Effector CD8-positive, alpha-beta T cell (primary cell): ENCODE measurements around the gene ABHD15.

Source experiments
- DNase-seq: peaks from one replicate; lab custom pipeline; 2025; lab: John Stamatoyannopoulos, UW

Gene ABHD15

DNA sequence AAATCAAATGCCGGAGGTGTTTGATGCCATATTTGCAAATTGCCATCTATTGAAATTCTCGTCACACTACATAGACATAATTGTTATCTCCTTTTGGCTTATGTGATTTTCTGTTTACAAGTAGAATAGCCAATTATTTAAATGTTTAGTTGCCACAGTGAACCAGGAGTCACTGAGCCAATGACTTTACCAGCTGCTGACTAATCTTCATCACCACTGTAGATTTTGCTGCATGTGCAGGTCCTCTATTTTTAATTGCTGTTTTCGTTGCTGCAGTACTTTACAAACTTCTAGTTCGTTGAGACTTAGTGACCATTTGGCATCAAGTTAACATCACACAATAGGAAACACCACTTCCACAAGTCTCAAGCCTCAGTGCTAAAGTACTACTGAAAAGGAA is 22.8 kb downstream of the ABHD15 start:
- no peak for DNase-seq

DNA sequence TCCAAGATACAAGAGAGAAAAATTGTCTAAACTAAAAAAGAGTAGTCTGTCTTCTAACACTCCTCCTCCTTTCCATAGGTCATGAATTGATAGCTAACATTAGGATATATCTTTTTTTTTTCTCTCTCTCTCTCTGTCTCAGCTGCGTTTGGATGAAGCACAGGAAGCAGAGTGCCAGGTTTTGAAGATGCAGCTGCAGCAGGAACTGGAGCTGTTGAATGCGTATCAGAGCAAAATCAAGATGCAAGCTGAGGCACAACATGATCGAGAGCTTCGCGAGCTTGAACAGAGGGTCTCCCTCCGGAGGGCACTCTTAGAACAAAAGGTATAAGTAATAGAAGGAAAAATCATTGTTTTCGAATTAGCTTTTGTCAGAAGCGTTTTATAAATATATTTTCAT is 32.9 kb downstream of the ABHD15 start:
- DNase-seq: no peak

DNA sequence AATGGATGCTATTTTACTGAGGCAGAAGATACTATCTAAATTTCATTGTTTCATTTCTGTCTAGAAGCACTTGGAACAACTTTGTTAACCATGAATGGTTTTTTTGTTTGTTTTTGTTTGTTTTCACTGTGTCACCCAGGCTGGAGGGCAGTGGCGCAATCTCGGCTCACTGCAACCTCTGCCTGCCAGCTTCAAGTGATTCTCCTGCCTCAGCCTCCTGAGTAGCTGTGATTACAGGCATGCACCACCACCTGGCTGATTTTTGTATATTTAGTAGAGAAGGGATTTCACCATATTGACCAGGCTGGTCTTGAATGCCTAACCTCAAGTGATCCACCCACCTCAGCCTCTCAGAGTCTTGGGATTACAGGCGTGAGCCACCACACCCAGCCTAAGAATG is 40.5 kb downstream of the ABHD15 start:
- DNase-seq: no peak

DNA sequence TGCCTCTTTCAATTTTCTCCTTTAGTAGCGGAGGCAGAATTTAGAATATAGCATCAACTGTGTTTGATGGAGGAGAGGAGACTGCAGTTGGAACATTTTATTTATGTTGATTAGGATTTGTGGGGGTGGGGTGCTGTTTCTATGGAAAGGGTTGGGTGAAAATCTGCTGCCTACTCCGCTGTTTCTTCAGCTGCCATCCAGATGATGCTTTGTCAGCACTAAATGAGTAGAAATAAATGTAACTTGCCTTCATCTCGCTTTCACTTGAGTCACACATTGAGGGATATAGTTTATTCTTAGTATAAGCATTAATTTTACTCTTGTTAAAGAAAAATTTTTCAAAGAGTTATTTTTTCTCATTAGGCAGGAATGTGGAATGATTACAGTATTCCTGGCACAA is 42.1 kb downstream of the ABHD15 start:
- no peak for DNase-seq

DNA sequence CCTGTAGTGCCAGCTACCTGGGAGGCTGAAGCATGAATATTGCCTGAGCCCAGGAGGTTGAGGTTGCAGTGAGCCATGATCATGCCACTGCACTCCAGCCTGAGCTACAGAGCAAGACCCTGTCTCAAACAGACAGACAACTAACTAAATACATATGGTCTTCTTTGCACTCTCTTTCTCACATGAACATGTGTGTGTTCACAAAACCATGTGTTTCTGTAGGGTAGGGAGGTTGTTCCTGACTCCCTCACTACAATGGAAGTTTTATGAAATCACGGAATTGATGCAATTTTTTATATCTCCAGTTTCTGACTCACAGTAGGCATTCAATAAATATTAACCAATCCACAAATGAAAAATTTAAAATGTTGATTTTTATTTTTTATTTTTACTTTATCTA is 48.5 kb downstream of the ABHD15 start:
- no peak for DNase-seq

DNA sequence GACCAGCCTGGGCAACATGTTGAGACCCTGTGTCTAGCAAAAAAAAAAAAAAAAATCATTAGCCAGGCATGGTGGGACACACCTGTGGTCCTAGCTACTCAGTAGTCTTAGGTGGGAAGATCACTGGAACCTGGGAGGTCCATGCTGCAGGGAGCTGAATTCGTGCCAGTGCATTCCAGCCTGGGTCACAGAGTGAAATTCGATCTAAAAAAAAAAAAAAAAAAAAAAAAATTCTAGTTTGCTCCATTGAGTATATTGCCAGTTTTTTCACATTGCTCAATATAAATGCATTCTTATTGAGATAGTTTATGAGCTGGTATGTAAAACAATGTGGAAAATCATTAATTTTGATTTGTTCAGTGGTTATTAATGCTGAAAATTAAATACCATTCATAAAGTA is 52.0 kb downstream of the ABHD15 start:
- no peak for DNase-seq

DNA sequence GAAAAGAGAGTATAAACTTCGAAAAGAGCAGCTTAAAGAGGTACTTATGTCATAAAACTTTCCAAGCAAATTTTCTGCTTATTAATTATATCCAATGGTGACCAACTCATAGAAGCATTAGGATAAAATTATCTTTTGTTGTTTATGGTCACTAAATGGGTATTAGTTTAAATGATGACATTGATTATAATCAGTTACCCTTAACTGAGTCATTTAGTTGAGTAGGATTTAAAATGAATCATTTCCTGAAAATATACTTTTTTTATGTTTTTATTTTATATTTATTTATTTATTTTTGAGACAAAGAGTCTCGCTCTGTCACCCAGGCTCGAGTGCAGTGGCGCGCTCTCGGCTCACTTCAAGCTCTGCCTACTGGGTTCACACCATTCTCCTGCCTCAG is 55.9 kb downstream of the ABHD15 start:
- DNase-seq: no peak
